Lower leg skin (tissue), 3 donors: ENCODE measurements around the gene LAMTOR1.

Experiments
- POLR2A ChIP-seq, 2 donors: fragments of 450-650 bp; IDR thresholded peaks; one replicate each; pipeline ENCODE4 v1.6.1; 2016 to 2017; ENCODE audit warnings: antibody characterized with exemption in 2 of 2, mild to moderate bottlenecking in 1 of 2, moderate library complexity in 1 of 2
- TF ChIP-seq, protein P1 (sequence below), 3 donors: fragments of 450-650 bp; IDR thresholded peaks; one replicate each; pipeline ENCODE4 v1.5.1; 2016; ENCODE audit warnings: antibody characterized with exemption in 3 of 3, mild to moderate bottlenecking in 3 of 3, moderate library complexity in 2 of 3

DNA sequence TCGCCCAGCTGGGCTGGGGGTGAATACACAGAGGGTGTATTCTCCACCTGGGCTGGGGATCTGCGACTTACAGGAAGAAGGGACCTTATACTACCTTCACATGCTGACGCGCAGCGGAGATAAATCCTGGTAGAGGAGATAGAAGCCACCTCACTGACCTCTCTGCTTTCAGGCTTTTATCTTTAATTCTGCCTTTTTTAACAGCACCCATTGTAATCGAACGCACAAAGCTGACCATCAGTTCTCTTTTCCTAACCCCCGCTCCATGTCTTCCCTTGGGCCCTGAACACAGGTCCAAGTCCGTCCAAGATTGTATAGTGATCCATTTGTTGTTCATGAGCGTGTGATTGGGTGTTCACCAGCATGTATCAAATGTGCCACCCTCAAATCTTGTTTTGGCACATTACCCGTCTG is 664 bp upstream of the LAMTOR1 start:
- TF ChIP-seq POLR2A (IDR thresholded peaks at IDR 0.05), result no peak
- TF ChIP-seq, protein P1, sequence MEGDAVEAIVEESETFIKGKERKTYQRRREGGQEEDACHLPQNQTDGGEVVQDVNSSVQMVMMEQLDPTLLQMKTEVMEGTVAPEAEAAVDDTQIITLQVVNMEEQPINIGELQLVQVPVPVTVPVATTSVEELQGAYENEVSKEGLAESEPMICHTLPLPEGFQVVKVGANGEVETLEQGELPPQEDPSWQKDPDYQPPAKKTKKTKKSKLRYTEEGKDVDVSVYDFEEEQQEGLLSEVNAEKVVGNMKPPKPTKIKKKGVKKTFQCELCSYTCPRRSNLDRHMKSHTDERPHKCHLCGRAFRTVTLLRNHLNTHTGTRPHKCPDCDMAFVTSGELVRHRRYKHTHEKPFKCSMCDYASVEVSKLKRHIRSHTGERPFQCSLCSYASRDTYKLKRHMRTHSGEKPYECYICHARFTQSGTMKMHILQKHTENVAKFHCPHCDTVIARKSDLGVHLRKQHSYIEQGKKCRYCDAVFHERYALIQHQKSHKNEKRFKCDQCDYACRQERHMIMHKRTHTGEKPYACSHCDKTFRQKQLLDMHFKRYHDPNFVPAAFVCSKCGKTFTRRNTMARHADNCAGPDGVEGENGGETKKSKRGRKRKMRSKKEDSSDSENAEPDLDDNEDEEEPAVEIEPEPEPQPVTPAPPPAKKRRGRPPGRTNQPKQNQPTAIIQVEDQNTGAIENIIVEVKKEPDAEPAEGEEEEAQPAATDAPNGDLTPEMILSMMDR (IDR thresholded peaks at IDR 0.05), result no peak
